H9 (cell line): Measurements from ENCODE around the gene CCDC187. TPM values are rescaled to one million over a fixed set of nuclear protein-coding genes. Genes with fewer than 3 reads are reported as not detected.

ENCODE experiments used
- DNase-seq: peaks from one replicate; pipeline ENCODE4 v3.0.0-alpha.2; 2017
- H2AFZ ChIP-seq: one replicate; pipeline ENCODE4 v1.6.1; 2013; ENCODE audit warnings: mild to moderate bottlenecking, low read length, control low read depth, moderate library complexity
- H2AK5ac ChIP-seq: 2 replicates; pipeline ENCODE4 v1.6.1; 2013; ENCODE audit warnings: low read length, control low read depth, mixed read lengths; ENCODE audit not compliant: insufficient read length
- H2BK120ac ChIP-seq: one replicate; pipeline ENCODE4 v1.6.1; 2013; ENCODE audit warnings: low read depth, mild to moderate bottlenecking, low read length, control low read depth, inconsistent platforms; ENCODE audit not compliant: poor library complexity, severe bottlenecking
- H2BK12ac ChIP-seq: 2 replicates; pipeline ENCODE4 v1.6.1; 2013; ENCODE audit warnings: low read length, control low read depth, mixed read lengths, low read depth; ENCODE audit not compliant: insufficient read length
- H2BK15ac ChIP-seq: 2 replicates; pipeline ENCODE4 v1.6.1; 2013; ENCODE audit warnings: low read depth, low read length, control low read depth
- H2BK20ac ChIP-seq: one replicate; pipeline ENCODE4 v1.6.1; 2013; ENCODE audit warnings: low read depth, mild to moderate bottlenecking, low read length, control low read depth, inconsistent platforms; ENCODE audit not compliant: poor library complexity, severe bottlenecking
- H2BK5ac ChIP-seq: 2 replicates; pipeline ENCODE4 v1.6.1; 2013; ENCODE audit warnings: low read length, control low read depth, mixed read lengths; ENCODE audit not compliant: insufficient read length
- H3K14ac ChIP-seq: 2 replicates; pipeline ENCODE4 v1.6.1; 2013; ENCODE audit warnings: low read length, control low read depth; ENCODE audit not compliant: insufficient read depth
- H3K18ac ChIP-seq: 2 replicates; pipeline ENCODE4 v1.6.1; 2013; ENCODE audit warnings: low read depth, mild to moderate bottlenecking, mixed read lengths, low read length, control low read depth; ENCODE audit not compliant: insufficient read length
- H3K23ac ChIP-seq: 2 replicates; pipeline ENCODE4 v1.6.1; 2013; ENCODE audit warnings: low read length, control low read depth, mixed read lengths, low read depth; ENCODE audit not compliant: insufficient read length
- H3K23me2 ChIP-seq: 2 replicates; pipeline ENCODE4 v1.6.1; 2013; ENCODE audit warnings: low read depth, mild to moderate bottlenecking, mixed read lengths, low read length, control low read depth; ENCODE audit not compliant: insufficient read length, poor library complexity, severe bottlenecking
- H3K27ac ChIP-seq: 2 replicates; pipeline ENCODE4 v1.5.1; 2013; ENCODE audit warnings: low read length, control low read depth, mixed read lengths, low read depth; ENCODE audit not compliant: insufficient read length
- H3K27me3 ChIP-seq: 2 replicates; pipeline ENCODE4 v1.6.1; 2013; ENCODE audit warnings: low read length, control low read depth, inconsistent platforms; ENCODE audit not compliant: insufficient read depth
- H3K4ac ChIP-seq: 2 replicates; pipeline ENCODE4 v1.6.1; 2013; ENCODE audit warnings: low read depth, mild to moderate bottlenecking, control low read depth, inconsistent platforms, low read length, moderate library complexity
- H3K4me1 ChIP-seq: 2 replicates; pipeline ENCODE4 v1.6.1; 2013; ENCODE audit warnings: low read length, control low read depth, inconsistent platforms; ENCODE audit not compliant: insufficient read depth
- H3K4me2 ChIP-seq: 2 replicates; pipeline ENCODE4 v1.6.1; 2013; ENCODE audit warnings: low read length, control low read depth, mixed read lengths; ENCODE audit not compliant: insufficient read length, insufficient read depth
- H3K56ac ChIP-seq: 2 replicates; pipeline ENCODE4 v1.6.1; 2013; ENCODE audit warnings: low read depth, mild to moderate bottlenecking, mixed read lengths, low read length, control low read depth; ENCODE audit not compliant: insufficient read length
- H3K79me1 ChIP-seq: 2 replicates; pipeline ENCODE4 v1.6.1; 2013; ENCODE audit warnings: low read depth, mild to moderate bottlenecking, moderate library complexity, low read length, control low read depth, inconsistent platforms; ENCODE audit not compliant: insufficient read depth, poor library complexity, severe bottlenecking
- H3K79me2 ChIP-seq: 2 replicates; pipeline ENCODE4 v1.6.1; 2013; ENCODE audit warnings: low read length, control low read depth, inconsistent platforms; ENCODE audit not compliant: insufficient read depth
- H3K9ac ChIP-seq: 2 replicates; pipeline ENCODE4 v1.6.1; 2013; ENCODE audit warnings: low read length, control low read depth, mixed read lengths; ENCODE audit not compliant: insufficient read length; ENCODE audit errors: extremely low read depth
- H3K9me3 ChIP-seq: one replicate; pipeline ENCODE4 v1.6.1; 2013; ENCODE audit warnings: low read depth, low read length, inconsistent platforms; ENCODE audit not compliant: control insufficient read depth
- H3T11ph ChIP-seq: one replicate; pipeline ENCODE4 v1.6.1; 2013; ENCODE audit warnings: mild to moderate bottlenecking, low read length, control low read depth, inconsistent platforms
- H4K20me1 ChIP-seq: one replicate; pipeline ENCODE4 v1.6.1; 2013; ENCODE audit not compliant: control insufficient read depth, insufficient read length, insufficient read depth
- H4K5ac ChIP-seq: 2 replicates; pipeline ENCODE4 v1.6.1; 2013; ENCODE audit warnings: low read depth, mild to moderate bottlenecking, mixed read lengths, low read length, control low read depth; ENCODE audit not compliant: insufficient read length
- H4K8ac ChIP-seq: replicated peaks from 2 replicates; pipeline ENCODE4 v1.6.1; 2013; ENCODE audit warnings: low read length, control low read depth, mixed read lengths, low read depth; ENCODE audit not compliant: insufficient read length
- H4K91ac ChIP-seq: 2 replicates; pipeline ENCODE4 v1.6.1; 2013; ENCODE audit warnings: low read depth, mild to moderate bottlenecking, moderate library complexity, mixed read lengths, low read length, control low read depth; ENCODE audit not compliant: insufficient read length
- H3K27ac Mint-ChIP-seq, 3 experiments: 2 replicates in 2 of 3; 3 replicates in 1 of 3; pipeline ENCODE4 v1.8.0; 2020 to 2021; ENCODE audit warnings: mixed read lengths in 3 of 3, mild to moderate bottlenecking in 1 of 3, moderate library complexity in 1 of 3
- H3K27me3 Mint-ChIP-seq: 2 replicates; pipeline ENCODE4 v1.8.0; 2021; ENCODE audit warnings: low read depth, mild to moderate bottlenecking, moderate library complexity, mixed read lengths
- H3K36me3 Mint-ChIP-seq, 3 experiments: 2 replicates in 2 of 3; 3 replicates in 1 of 3; pipeline ENCODE4 v1.8.0; 2020 to 2021; ENCODE audit warnings: low read depth in 3 of 3, mixed read lengths in 3 of 3; ENCODE audit not compliant: insufficient read depth in 1 of 3
- H3K4me1 Mint-ChIP-seq, 2 experiments: 2 replicates each; pipeline ENCODE4 v1.8.0; 2020; ENCODE audit warnings: mixed read lengths in 2 of 2
- H3K4me3 Mint-ChIP-seq, 2 experiments: 2 replicates in 1 of 2; 3 replicates in 1 of 2; pipeline ENCODE4 v1.8.0; 2020 to 2021; ENCODE audit warnings: mild to moderate bottlenecking in 2 of 2, mixed read lengths in 2 of 2, moderate library complexity in 1 of 2
- H3K9me3 Mint-ChIP-seq, 2 experiments: 2 replicates in 1 of 2; 3 replicates in 1 of 2; pipeline ENCODE4 v1.8.0; 2020; ENCODE audit warnings: mild to moderate bottlenecking in 2 of 2, mixed read lengths in 2 of 2, moderate library complexity in 1 of 2
- WGBS: extraction: QIAGEN DNeasy Blood & Tissue Kit; methylation state at CpG from one replicate; pipeline ENCODE4 v1.1.7; 2013; ENCODE audit warnings: missing lambda C conversion rate, low lambda C conversion rate, mixed read lengths; ENCODE audit not compliant: insufficient read length; ENCODE audit errors: extremely low coverage; 5-methylcytosine and 5-hydroxymethylcytosine counted together
- total RNA-seq: library from RNA; stranded (reverse); gene quantifications from 2 replicates; pipeline ENCODE4 v1.2.1, GENCODE V29; 2021
- TF ChIP-seq, protein P1 (sequence below): fragments of 200-600 bp; sonication (generic); conservative IDR thresholded peaks from 3 replicates; pipeline ENCODE4 v1.8.0; 2021; ENCODE audit warnings: antibody characterized with exemption, mild to moderate bottlenecking

The CCDC187 gene
- total RNA-seq, 1 experiment from 2014 or later: 0.07 TPM

DNA sequence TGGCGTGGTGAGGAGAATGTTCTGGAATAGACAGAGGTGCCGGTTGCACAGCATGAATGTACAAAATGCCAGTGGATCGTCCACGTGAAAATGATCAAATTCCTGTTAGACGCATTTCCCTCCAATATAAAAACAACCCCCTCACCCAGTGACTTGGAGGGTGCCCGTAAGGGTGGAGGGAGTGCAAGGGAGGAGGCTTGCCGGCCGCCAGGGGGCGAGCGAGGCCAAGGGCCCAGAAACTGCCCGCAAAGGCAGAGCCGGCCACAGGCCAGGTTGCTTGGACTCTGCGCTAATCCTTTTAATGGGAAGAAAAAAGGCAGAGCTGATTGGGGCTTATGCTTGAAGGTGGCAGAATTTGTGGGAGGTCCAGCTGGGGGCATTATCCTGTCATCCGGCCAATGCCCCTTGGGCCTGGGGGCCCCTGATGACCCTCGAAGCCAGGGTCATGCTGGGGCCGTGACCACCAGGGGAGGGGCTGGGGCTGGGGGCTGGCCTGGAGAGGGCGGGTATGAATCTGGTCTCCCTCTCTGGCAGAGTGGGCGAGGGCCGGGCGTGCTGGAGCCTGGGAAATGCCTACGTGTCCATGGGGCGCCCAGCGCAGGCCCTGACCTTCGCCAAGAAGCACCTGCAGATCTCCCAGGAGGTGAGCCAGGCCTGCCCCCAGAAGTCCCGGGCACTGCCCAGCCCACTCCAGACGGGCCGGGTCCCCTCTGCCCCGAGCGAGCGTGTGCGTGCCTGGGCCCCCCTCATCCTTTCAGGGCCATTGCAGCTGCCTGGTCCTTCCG lies 35.5 kb upstream of the CCDC187 start:
- H4K91ac ChIP-seq: no peak overlapping the region
- H3K23ac ChIP-seq: no peak overlapping the region
- no peak overlapping the region for H2BK120ac ChIP-seq
- DNase-seq: peak; percentile 78
- H3K79me1 ChIP-seq: no peaks in the 10 kb centered on the region
- H3K9me3 ChIP-seq: no peaks in the 10 kb centered on the region
- no peak overlapping the region for H4K8ac ChIP-seq
- H4K20me1 ChIP-seq: no peaks in the 10 kb centered on the region
- Mint-ChIP-seq H3K36me3 (no peaks in the 10 kb centered on the region; a peak in 1 of 7 replicates), H3K4me1 (peaks cover 6 to 17% of the 10 kb centered on the region in 2 experiments; a peak in 3 of 4 replicates), H3K4me3 (peak overlapping the region in 1 of 2 experiments; percentile 31; a peak in 1 of 5 replicates), H3K9me3 (no peaks in the 10 kb centered on the region), H3K27ac (peak overlapping the region in 1 of 3 experiments; percentile 92; a peak in 2 of 7 replicates), H3K27me3 (no peaks in the 10 kb centered on the region; the same call in 1 of the 2 replicates)
- no peak overlapping the region; the same call in 1 of the 2 replicates for H3K14ac ChIP-seq
- H3T11ph ChIP-seq: no peak overlapping the region
- no peak overlapping the region for H2BK12ac ChIP-seq
- H2BK15ac ChIP-seq: no peak overlapping the region
- no peak overlapping the region for H3K4me2 ChIP-seq
- WGBS: no CpG with 5 or more reads among the region's 32 CpGs
- TF ChIP-seq, protein P1, sequence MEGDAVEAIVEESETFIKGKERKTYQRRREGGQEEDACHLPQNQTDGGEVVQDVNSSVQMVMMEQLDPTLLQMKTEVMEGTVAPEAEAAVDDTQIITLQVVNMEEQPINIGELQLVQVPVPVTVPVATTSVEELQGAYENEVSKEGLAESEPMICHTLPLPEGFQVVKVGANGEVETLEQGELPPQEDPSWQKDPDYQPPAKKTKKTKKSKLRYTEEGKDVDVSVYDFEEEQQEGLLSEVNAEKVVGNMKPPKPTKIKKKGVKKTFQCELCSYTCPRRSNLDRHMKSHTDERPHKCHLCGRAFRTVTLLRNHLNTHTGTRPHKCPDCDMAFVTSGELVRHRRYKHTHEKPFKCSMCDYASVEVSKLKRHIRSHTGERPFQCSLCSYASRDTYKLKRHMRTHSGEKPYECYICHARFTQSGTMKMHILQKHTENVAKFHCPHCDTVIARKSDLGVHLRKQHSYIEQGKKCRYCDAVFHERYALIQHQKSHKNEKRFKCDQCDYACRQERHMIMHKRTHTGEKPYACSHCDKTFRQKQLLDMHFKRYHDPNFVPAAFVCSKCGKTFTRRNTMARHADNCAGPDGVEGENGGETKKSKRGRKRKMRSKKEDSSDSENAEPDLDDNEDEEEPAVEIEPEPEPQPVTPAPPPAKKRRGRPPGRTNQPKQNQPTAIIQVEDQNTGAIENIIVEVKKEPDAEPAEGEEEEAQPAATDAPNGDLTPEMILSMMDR: peak; percentile 99
- H2AFZ ChIP-seq: no peak overlapping the region
- no peak overlapping the region for H2AK5ac ChIP-seq
- H2BK5ac ChIP-seq: no peak overlapping the region
- H3K27ac ChIP-seq: no peak overlapping the region
- H3K4me1 ChIP-seq: no peaks in the 10 kb centered on the region
- no peaks in the 10 kb centered on the region for H3K27me3 ChIP-seq
- no peak overlapping the region for H3K9ac ChIP-seq
- H2BK20ac ChIP-seq: no peak overlapping the region
- no peak overlapping the region for H3K18ac ChIP-seq
- H3K79me2 ChIP-seq: no peaks in the 10 kb centered on the region
- no peak overlapping the region for H3K56ac ChIP-seq
- H3K4ac ChIP-seq: no peak overlapping the region
- H3K23me2 ChIP-seq: no peaks in the 10 kb centered on the region
- no peak overlapping the region for H4K5ac ChIP-seq
